GM13976 (cell line): ENCODE data around the gene TMC7.
"Not testable (repeated sequence)": the region's sequence is repeated elsewhere in the genome, so short reads cannot be mapped to it uniquely, and the experiment has no call there.

Experiments used
- DNase-seq: peaks from one replicate; pipeline ENCODE4 v3.0.0; 2012; ENCODE audit warnings: low spot score
- in situ Hi-C: fragments of 300-500 bp; cut with MboI; formaldehyde crosslinking; loops from one replicate; pipeline ENCODE4 v1.12.0; 2022; ENCODE audit warnings: low sequenced_read_pairs, mixed read lengths, inconsistent platforms; ENCODE audit not compliant: unreplicated experiment
- TF ChIP-seq, protein P1 (sequence below): IDR thresholded peaks from 2 replicates; pipeline ENCODE4 v1.5.1; 2012; ENCODE audit warnings: borderline replicate concordance, mild to moderate bottlenecking; ENCODE audit not compliant: insufficient read depth; ENCODE audit errors: extremely low read depth, missing control alignments, control extremely low read depth

Gene TMC7

DNA sequence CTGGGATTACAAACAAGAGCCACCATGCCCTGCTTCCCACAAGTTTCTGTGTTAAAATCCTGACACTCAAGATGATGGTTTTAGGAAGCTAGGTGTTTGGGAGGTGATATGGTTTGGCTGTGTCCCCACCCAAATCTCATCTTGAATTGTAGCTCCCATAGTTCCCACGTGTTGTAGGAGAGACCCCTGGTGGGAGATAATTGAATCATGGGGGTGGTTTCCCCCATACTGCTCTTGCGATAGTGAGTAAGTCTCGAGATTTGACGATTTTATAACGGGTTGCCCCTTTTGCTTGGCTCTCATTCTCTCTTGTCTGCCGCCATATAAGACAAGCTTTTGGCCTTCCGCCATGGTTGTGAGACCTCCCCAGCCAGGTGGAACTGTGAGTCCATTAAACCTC lies 40.3 kb upstream of the TMC7 start:
- TF ChIP-seq, protein P1, sequence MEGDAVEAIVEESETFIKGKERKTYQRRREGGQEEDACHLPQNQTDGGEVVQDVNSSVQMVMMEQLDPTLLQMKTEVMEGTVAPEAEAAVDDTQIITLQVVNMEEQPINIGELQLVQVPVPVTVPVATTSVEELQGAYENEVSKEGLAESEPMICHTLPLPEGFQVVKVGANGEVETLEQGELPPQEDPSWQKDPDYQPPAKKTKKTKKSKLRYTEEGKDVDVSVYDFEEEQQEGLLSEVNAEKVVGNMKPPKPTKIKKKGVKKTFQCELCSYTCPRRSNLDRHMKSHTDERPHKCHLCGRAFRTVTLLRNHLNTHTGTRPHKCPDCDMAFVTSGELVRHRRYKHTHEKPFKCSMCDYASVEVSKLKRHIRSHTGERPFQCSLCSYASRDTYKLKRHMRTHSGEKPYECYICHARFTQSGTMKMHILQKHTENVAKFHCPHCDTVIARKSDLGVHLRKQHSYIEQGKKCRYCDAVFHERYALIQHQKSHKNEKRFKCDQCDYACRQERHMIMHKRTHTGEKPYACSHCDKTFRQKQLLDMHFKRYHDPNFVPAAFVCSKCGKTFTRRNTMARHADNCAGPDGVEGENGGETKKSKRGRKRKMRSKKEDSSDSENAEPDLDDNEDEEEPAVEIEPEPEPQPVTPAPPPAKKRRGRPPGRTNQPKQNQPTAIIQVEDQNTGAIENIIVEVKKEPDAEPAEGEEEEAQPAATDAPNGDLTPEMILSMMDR: no peak
- no peak for DNase-seq
- in situ Hi-C loops: no loop called here

DNA sequence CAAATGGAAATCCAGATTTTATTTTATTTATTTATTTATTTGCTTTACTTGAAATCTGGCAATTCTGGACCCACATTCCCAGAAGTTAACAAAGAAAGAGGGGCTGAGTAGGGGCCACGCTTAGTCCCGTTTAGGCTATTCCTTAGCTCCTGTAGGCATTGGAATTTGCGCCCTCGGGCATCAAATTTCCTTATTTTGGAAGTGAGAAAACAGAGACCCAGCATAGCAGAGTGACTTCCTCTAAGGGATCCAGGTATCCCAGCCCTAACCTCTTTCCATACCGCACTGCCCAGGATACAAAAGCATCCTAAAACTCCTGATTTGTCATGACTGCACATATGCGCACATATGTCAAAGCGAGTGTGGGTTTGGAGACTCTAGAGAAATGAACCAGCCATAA lies 38.5 kb upstream of the TMC7 start:
- in situ Hi-C loops: no loop called here
- TF ChIP-seq, protein P1: no peak
- DNase-seq: no peak

DNA sequence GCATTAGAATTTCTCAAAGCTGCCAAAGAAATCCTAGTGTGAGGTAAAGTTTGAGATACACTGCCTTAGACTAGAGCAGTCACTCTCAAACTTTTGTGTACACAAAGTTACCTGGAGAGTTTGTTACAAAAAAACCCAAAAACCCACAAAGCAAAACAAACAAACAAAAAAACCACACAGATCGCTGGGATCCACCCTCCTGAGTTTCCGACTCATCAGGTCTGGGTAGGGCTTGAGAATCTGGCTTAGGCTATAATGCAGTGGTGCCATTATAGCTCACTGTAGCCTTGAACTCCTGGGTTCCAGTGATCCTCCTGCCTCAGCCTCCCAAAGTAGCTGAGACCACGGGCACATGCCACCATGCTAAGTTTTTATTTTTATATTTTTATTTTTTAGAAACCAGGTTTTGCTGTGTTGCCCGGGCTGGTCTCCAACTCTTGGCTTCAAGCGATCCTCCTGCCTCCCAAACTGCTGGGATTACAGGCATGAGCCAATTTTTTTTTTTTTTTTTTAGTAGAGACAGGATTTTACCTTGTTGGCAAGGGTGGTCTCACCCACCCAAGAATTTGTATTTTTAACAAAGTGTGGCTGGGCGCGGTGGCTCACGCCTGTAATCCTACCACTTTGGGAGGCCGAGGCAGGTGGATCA lies 35.2 kb upstream of the TMC7 start:
- in situ Hi-C loops: no loop called here
- no peak for DNase-seq
- TF ChIP-seq, protein P1: no peak

DNA sequence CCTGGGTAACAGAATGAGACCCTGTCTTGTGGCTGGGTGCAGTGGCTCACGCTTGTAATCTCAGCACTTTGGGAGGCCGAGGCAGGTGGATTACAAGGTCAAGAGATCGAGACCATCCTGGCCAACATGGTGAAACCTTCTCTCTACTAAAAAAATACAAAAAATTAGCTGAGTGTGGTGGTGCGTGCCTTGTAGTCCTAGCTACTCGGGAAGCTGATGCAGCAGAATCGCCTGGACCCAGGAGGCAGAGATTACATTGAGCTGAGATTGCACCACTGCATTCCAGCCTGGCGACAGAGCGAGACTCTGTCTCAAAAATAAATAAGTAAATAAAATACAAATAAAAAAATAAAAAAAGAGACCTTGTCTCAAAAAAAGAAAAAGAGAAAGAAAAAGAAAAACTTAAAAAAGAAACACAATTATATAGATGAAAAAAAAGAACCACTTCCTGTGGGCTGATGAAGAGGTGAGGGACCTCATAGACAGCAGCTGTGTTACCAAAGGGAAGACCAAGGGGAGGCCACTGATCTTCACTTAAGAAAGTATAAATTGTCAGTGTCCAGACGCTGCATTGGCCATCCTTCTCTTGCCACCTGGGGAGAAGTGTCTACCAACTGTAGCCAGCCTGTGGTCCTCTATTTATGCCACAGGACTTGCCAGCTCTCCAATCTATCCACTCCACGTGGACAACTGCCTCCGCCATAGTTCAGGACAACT lies 33.1 kb upstream of the TMC7 start:
- TF ChIP-seq, protein P1: no peak
- in situ Hi-C loops: no loop called here
- no peak for DNase-seq

DNA sequence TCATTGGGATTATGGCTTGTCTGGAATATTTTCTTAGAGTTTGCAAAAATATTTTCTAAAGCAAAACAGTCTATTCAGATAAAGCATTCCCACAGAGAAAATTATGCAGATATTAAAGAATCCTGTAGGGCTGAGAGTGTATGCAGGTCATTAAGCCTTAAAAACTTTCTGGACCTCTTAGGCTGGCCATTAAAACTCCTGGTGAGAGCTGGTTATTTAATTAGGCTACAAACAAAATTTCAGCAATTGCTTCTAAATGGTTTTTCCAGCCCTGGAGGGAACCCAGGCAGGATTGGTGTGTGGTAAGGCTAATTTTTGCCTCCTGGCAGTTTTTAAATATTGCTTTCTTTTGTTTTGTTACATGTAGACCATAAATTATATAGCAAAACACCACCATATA lies 30.2 kb upstream of the TMC7 start:
- in situ Hi-C loops: no loop called here
- no peak for DNase-seq
- TF ChIP-seq, protein P1: no peak

DNA sequence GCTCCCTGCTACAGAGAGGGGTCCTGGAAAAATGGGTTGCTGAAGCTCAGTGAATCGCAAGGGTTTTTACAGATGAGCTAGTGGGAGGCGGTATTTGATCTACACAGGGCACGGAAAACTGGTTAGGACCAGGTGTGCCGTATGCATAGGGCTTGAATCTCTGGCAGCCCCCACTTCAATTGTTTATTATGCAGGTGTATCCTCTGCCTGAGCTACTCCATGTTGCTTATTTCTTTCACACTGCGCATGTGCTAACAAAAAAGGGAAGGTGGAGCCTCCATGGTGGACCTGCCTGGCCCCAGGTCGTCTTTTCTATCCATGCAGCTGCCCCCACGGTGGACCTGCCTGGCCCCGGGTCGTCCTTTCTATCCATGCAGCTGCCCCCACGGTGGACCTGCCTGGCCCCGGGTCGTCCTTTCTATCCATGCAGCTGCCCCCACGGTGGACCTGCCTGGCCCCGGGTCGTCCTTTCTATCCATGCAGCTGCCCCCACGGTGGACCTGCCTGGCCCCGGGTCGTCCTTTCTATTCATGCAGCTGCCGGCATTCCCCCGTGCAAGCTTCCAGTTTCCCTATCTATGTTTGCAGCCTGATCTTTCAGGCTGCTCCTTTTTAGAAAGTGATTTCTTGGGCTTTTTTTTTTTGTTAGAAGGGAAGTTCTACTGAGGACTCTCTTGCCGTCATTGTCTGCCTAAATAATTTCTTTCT lies 27.7 kb upstream of the TMC7 start:
- DNase-seq, in situ Hi-C loops: not testable (repeated sequence)

DNA sequence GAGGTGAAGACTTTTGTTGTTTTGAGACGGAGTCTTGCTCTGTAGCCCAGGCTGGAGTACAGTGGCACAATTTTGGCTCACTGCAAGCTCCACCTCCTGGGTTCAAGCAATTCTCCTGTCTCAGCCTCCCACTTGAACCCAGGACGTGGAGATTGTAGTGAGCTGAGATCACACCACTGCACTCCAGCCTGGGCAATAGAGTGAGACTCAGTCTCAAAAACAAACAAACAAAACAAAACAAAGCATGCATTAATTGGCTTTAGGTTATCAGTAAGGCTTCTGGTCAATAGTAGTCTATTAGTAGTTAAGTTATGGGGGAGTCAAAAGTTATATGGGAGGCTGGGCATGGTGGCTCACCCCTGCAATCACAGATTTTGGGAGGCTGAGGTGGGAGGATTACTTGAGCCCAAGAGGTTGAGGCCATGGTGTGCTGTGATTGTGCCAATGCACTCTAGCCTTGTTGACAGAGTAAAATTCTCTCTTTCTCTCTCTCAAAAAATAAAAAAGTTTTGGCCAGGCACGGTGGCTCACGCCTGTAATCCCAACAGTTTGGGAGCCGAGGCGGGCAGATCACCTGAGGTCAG lies 27.0 kb upstream of the TMC7 start:
- DNase-seq, in situ Hi-C loops: not testable (repeated sequence)
